SKM-1 (cell line): ENCODE data around the gene C15orf40.
"Not testable (repeated sequence)": the region's sequence is repeated elsewhere in the genome, so short reads cannot be mapped to it uniquely, and the experiment has no call there.

Experiments used
- DNase-seq: peaks from one replicate; lab custom pipeline; 2025; ENCODE audit not compliant: unreplicated experiment; lab: John Stamatoyannopoulos, UW

The C15orf40 gene

GRCh38 chr15:82952158-82953081 is 59.0 kb downstream of the C15orf40 start, which contains the start of gene HOMER2:
Gene HOMER2 (minus strand): TSS chr15:82952720. CDS start chr15:82952535, 185 bp downstream.
- no peak for DNase-seq

GRCh38 chr15:82951472-82952157 is 59.8 kb downstream of the C15orf40 start:
- no peak for DNase-seq

GRCh38 chr15:82950746-82951370 is 60.6 kb downstream of the C15orf40 start:
- DNase-seq = no peak

GRCh38 chr15:82950295-82950694 is 61.1 kb downstream of the C15orf40 start:
- DNase-seq = no peak

GRCh38 chr15:82946155-82946701 is 65.2 kb downstream of the C15orf40 start:
- no peak for DNase-seq

- DNase-seq = no peak
Measured at GRCh38 chr15:82945326-82945725, 66.1 kb downstream of the C15orf40 start.

- no peak for DNase-seq
Measured at GRCh38 chr15:82944821-82945220, 66.6 kb downstream of the C15orf40 start.

GRCh38 chr15:82944056-82944455 is 67.4 kb downstream of the C15orf40 start:
- no peak for DNase-seq

GRCh38 chr15:82943176-82943575 is 68.3 kb downstream of the C15orf40 start:
- no peak for DNase-seq

GRCh38 chr15:82942691-82943090 is 68.7 kb downstream of the C15orf40 start:
- no peak for DNase-seq

GRCh38 chr15:82939678-82940077 is 71.8 kb downstream of the C15orf40 start:
- DNase-seq = not testable (repeated sequence)
